GM19372 (cell line): Measurements from ENCODE around the gene FBXO24.

Source experiments
- ATAC-seq: cut with Tn5 transposase; IDR thresholded peaks from one replicate; pipeline ENCODE4 v1.9.1; 2021; ENCODE audit warnings: mild to moderate bottlenecking, low read depth, moderate library complexity; ENCODE audit not compliant: unreplicated experiment

Gene FBXO24

GRCh38 chr7:100649826-100650565 is 63.9 kb downstream of the FBXO24 start:
- ATAC-seq, result no peak
